Left ventricle myocardium inferior (tissue), 1 donor: ENCODE results near the gene NPB. TPM values are rescaled to one million over a fixed set of nuclear protein-coding genes. Genes with fewer than 3 reads are reported as not detected.

Source experiments
- DNase-seq: peaks from one replicate; pipeline ENCODE4 v3.0.0-alpha.2; 2020
- H3K27ac ChIP-seq: fragments of 200-600 bp; replicated peaks from 2 replicates; pipeline ENCODE4 v1.8.0; 2021
- H3K27me3 ChIP-seq: fragments of 200-600 bp; 2 replicates; pipeline ENCODE4 v1.8.0; 2021; ENCODE audit warnings: low read depth
- H3K36me3 ChIP-seq: fragments of 200-600 bp; 2 replicates; pipeline ENCODE4 v1.8.0; 2021
- H3K4me1 ChIP-seq: fragments of 200-600 bp; 2 replicates; pipeline ENCODE4 v1.8.0; 2021
- H3K4me3 ChIP-seq: fragments of 200-600 bp; 2 replicates; pipeline ENCODE4 v1.8.0; 2021; ENCODE audit warnings: mild to moderate bottlenecking, moderate library complexity
- H3K9me3 ChIP-seq: fragments of 200-600 bp; replicated peaks from 2 replicates; pipeline ENCODE4 v1.8.0; 2021
- CTCF ChIP-seq: fragments of 200-600 bp; IDR thresholded peaks from 2 replicates; pipeline ENCODE4 v1.8.0; 2021; ENCODE audit warnings: antibody characterized with exemption, mild to moderate bottlenecking, borderline replicate concordance
- intact Hi-C: fragments of 100-400 bp; cut with micrococcal nuclease; formaldehyde crosslinking; loops from one replicate; pipeline ENCODE4 v1.11.0; 2022
- total RNA-seq: library from RNA; stranded (reverse); fragmentation: NEBNext Ultra II Directional; extraction: Animal tissue kit (Norgen Biotek cat#: 25700); gene quantifications from one replicate; pipeline ENCODE4 v1.2.1, GENCODE V29; 2021
- donor health status: DM: no; HTN: yes; CAD: no; lungs with severe emphysema.

NPB gene
- total RNA-seq, 1 donor from 2014 or later, result 0.19 TPM

- DNase-seq, result no peak
- Histone ChIP-seq H3K4me1 (peaks cover 34% of the 10 kb centered on the region), H3K27me3 (no peaks in the 10 kb centered on the region), H3K4me3 (no peak overlapping the region), H3K27ac (no peak overlapping the region), H3K9me3 (no peaks in the 10 kb centered on the region), H3K36me3 (peaks cover 74% of the 10 kb centered on the region)
- intact Hi-C loops, result no loop called here
- no peak for TF ChIP-seq CTCF
Measured at GRCh38 chr17:81884968-81885367, 17.1 kb upstream of the NPB start.

- Histone ChIP-seq H3K27ac (no peak overlapping the region), H3K27me3 (no peaks in the 10 kb centered on the region), H3K36me3 (peaks cover 74% of the 10 kb centered on the region), H3K9me3 (no peaks in the 10 kb centered on the region), H3K4me3 (no peak overlapping the region), H3K4me1 (peaks cover 39% of the 10 kb centered on the region)
- DNase-seq, result no peak
- no peak for TF ChIP-seq CTCF
- intact Hi-C loops, result no loop called here
Measured at GRCh38 chr17:81885454-81885853, 16.6 kb upstream of the NPB start.

DNA sequence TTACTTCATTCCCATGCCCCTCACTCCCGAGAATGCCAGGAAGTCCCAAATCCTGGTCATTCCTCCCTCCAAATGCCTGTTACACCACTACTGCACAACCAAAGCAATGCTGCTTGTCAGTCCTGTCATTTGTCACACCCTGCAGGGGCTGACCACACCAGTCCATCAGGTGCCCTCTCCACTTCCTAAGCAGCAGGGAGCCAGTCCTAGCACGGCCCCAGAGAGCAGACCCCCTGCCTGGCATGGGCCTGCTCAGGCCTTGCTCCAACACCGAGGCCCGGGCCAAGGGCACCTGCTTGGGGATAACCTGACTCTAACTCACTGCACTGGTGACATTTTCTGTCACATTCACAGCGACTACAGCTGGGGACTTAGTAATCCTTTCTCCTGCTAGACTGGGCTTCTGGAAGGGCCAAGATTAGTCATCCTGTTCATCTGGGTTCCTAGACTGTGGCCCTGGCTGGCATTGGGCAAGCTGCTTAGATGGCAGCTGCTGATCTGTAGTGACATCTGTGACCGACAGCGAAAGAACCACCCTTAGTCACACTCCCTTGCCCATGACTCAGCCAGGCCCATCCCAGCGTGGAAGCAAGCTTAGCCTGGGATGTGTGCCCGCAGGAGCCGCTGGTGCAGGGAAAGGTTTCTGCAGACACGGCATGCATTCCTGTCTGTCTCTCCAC, 16.0 kb upstream of the NPB start:
- TF ChIP-seq CTCF, result no peak
- H3K9me3 ChIP-seq, result no peaks in the 10 kb centered on the region
- H3K4me1 ChIP-seq, result peaks cover 44% of the 10 kb centered on the region
- H3K27ac ChIP-seq, result no peak overlapping the region
- no peak overlapping the region for H3K4me3 ChIP-seq
- no peak for DNase-seq
- intact Hi-C loops, result no loop called here
- peaks cover 74% of the 10 kb centered on the region for H3K36me3 ChIP-seq
- no peaks in the 10 kb centered on the region for H3K27me3 ChIP-seq

GRCh38 chr17:81888105-81888987, 13.7 kb upstream of the NPB start:
- Histone ChIP-seq H3K9me3 (no peaks in the 10 kb centered on the region), H3K27ac (no peak overlapping the region), H3K36me3 (peaks cover 55% of the 10 kb centered on the region), H3K27me3 (no peaks in the 10 kb centered on the region), H3K4me1 (peaks cover 62% of the 10 kb centered on the region), H3K4me3 (no peak overlapping the region)
- DNase-seq, result no peak
- TF ChIP-seq CTCF, result no peak
- intact Hi-C loops, result no loop called here

- Histone ChIP-seq H3K36me3 (peaks cover 54% of the 10 kb centered on the region), H3K27ac (no peak overlapping the region), H3K4me1 (peaks cover 64% of the 10 kb centered on the region), H3K9me3 (no peaks in the 10 kb centered on the region), H3K27me3 (no peaks in the 10 kb centered on the region), H3K4me3 (peak overlapping the region; percentile 94)
- DNase-seq, result no peak
- intact Hi-C loops, result no loop called here
- no peak for TF ChIP-seq CTCF
Measured at GRCh38 chr17:81888988-81889595, 12.9 kb upstream of the NPB start.
